ENCODE measurements around the gene SLC22A23.
A peak's percentile ranks its signal among the peaks of the same experiment; 100 is the strongest.

SLC22A23 gene

GRCh38 chr6:3258720-3259490 is 197.9 kb downstream of the SLC22A23 start, which contains the start of gene PSMG4:
TSS of gene PSMG4 (plus strand) at chr6:3258947. CDS start at chr6:3259023, 76 bp downstream.
- H2AFZ ChIP-seq (ENCODE audit: low read depth, low read length): no peak within 1 kb of the TSS; the same call in 1 of the 2 replicates

DNA sequence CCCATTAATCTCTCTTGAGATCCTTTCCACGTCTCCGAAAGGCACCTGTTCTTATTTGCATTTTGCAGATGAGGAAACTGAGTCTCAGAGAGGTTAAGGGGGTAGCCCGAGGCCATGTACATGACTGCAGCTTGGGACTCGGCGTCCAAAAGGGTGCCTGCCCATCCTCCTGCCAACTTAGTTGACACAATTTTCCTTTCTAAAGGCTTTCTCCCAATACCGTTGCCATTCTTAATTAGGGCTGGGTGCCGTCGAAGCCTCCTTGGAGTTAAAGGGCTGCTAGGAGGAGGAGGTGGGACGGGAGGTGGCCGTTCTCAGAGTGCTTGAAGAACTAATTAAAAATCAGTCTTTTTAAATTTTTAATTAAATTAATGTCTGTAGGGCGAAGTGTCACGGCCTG is 198.6 kb downstream of the SLC22A23 start:
- Histone ChIP-seq H2AFZ (ENCODE audit: low read depth, low read length) (no peak overlapping the region), H3K9ac (ENCODE audit: low read length) (no peak overlapping the region)

More at GRCh38 chr6:3258720-3259490, 197.9 kb downstream of the SLC22A23 start, which contains the start of gene PSMG4:
- Histone ChIP-seq H4K20me1 (ENCODE audit: insufficient read depth, low read length) (no peaks in the 10 kb centered on the region; the same call in 1 of the 2 replicates), H3K9me3 (ENCODE audit: insufficient read depth, low read length) (no peaks in the 10 kb centered on the region), H3K4me3 (ENCODE audit: low read length) (peak within 1 kb of the TSS; percentile 98), H3K79me2 (ENCODE audit: low read length) (peaks cover 51% of the 10 kb centered on the region), H3K36me3 (replicated peaks; ENCODE audit: low read depth, low read length) (peaks cover 6% of the 10 kb centered on the region), H3K27ac (ENCODE audit: low read length) (peak within 1 kb of the TSS; percentile 53), H3K27me3 (ENCODE audit: low read depth, low read length) (no peaks in the 10 kb centered on the region), H3K9ac (ENCODE audit: low read length) (peak within 1 kb of the TSS; percentile 93), H3K4me1 (ENCODE audit: low read length) (peaks cover 10% of the 10 kb centered on the region), H3K4me2 (ENCODE audit: low read length) (peak within 1 kb of the TSS; percentile 95)
- TF ChIP-seq EZH2phosphoT487 (IDR thresholded peaks at IDR 0.05; ENCODE audit: low read depth): no peak
- TF ChIP-seq, protein P1, sequence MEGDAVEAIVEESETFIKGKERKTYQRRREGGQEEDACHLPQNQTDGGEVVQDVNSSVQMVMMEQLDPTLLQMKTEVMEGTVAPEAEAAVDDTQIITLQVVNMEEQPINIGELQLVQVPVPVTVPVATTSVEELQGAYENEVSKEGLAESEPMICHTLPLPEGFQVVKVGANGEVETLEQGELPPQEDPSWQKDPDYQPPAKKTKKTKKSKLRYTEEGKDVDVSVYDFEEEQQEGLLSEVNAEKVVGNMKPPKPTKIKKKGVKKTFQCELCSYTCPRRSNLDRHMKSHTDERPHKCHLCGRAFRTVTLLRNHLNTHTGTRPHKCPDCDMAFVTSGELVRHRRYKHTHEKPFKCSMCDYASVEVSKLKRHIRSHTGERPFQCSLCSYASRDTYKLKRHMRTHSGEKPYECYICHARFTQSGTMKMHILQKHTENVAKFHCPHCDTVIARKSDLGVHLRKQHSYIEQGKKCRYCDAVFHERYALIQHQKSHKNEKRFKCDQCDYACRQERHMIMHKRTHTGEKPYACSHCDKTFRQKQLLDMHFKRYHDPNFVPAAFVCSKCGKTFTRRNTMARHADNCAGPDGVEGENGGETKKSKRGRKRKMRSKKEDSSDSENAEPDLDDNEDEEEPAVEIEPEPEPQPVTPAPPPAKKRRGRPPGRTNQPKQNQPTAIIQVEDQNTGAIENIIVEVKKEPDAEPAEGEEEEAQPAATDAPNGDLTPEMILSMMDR (IDR thresholded peaks at IDR 0.05; ENCODE audit: low read depth, low read length): no peak

GRCh38 chr6:3253597-3253961 is 203.3 kb downstream of the SLC22A23 start:
- Histone ChIP-seq H3K9me3 (ENCODE audit: insufficient read depth, low read length) (no peaks in the 10 kb centered on the region), H3K27ac (ENCODE audit: low read length) (no peak overlapping the region), H3K4me1 (ENCODE audit: low read length) (peaks cover 3% of the 10 kb centered on the region; the same call in 1 of the 2 replicates), H3K9ac (ENCODE audit: low read length) (no peak overlapping the region), H2AFZ (ENCODE audit: low read depth, low read length) (no peak overlapping the region), H3K27me3 (ENCODE audit: low read depth, low read length) (0 out of 2 replicates have a peak, but pooled peaks cover 3% of the 10 kb centered on the region), H3K4me3 (ENCODE audit: low read length) (no peak overlapping the region), H3K36me3 (replicated peaks; ENCODE audit: low read depth, low read length) (no peaks in the 10 kb centered on the region), H4K20me1 (ENCODE audit: insufficient read depth, low read length) (no peaks in the 10 kb centered on the region), H3K79me2 (ENCODE audit: low read length) (no peaks in the 10 kb centered on the region), H3K4me2 (ENCODE audit: low read length) (no peak overlapping the region)
- TF ChIP-seq, protein P1 (IDR thresholded peaks at IDR 0.05; ENCODE audit: low read depth, low read length): no peak
- no peak for TF ChIP-seq EZH2phosphoT487 (IDR thresholded peaks at IDR 0.05; ENCODE audit: low read depth)

More for the DNA sequence above, 198.6 kb downstream of the SLC22A23 start:
- peaks cover 2% of the 10 kb centered on the region for H3K36me3 ChIP-seq (replicated peaks; ENCODE audit: low read depth, low read length)
- no peak for TF ChIP-seq EZH2phosphoT487 (IDR thresholded peaks at IDR 0.05; ENCODE audit: low read depth)
- TF ChIP-seq, protein P1 (IDR thresholded peaks at IDR 0.05; ENCODE audit: low read depth, low read length): no peak
- peak overlapping the region; percentile 63 for H3K4me2 ChIP-seq (ENCODE audit: low read length)
- H3K27ac ChIP-seq (ENCODE audit: low read length): no peak overlapping the region
- H3K27me3 ChIP-seq (ENCODE audit: low read depth, low read length): no peaks in the 10 kb centered on the region
- peaks cover 44% of the 10 kb centered on the region for H3K79me2 ChIP-seq (ENCODE audit: low read length)
- peaks cover 10% of the 10 kb centered on the region for H3K4me1 ChIP-seq (ENCODE audit: low read length)
- peak overlapping the region; percentile 98 for H3K4me3 ChIP-seq (ENCODE audit: low read length)
- no peaks in the 10 kb centered on the region for H3K9me3 ChIP-seq (ENCODE audit: insufficient read depth, low read length)
- H4K20me1 ChIP-seq (ENCODE audit: insufficient read depth, low read length): no peaks in the 10 kb centered on the region; the same call in 1 of the 2 replicates

DNA sequence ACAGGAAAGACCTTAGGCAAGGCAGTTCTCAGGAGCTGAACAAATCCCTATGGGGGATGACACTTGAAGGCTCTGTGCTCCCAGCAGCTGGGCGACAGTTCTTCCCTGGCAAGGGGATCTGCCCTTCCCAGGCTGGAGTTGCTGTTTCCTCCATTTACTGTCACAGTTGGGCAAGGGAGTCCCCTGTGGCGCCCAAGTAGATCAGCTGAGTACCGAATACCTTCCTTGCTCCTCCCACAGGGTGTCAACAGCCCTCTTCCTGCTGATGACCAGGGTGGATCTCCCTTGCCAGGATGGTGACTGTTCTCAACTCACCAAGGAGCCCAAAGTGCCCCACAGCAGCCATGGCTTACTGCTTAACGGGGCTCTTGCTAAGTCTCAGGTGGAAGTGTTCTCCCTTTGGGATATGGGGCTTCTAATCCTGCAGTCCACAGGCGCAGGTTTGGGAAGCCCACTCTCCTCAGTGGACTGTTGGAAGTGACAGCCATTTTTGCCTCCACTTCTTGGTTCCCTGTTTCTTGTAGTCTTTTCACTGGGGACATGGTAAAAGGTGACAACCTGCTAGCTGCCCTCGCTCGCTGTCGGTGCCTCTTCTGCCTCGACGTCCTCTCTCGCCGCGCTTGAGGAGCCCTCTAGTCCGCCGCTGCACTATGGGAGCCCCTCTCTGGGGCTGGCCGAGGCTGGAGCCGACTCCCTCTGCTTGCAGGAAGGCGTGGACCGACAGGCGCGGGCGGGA is 203.8 kb downstream of the SLC22A23 start:
- Histone ChIP-seq H3K27ac (ENCODE audit: low read length) (no peak overlapping the region), H3K9ac (ENCODE audit: low read length) (no peak overlapping the region), H3K79me2 (ENCODE audit: low read length) (no peaks in the 10 kb centered on the region), H3K27me3 (ENCODE audit: low read depth, low read length) (0 out of 2 replicates have a peak, but pooled peaks cover 3% of the 10 kb centered on the region), H3K36me3 (replicated peaks; ENCODE audit: low read depth, low read length) (no peaks in the 10 kb centered on the region), H4K20me1 (ENCODE audit: insufficient read depth, low read length) (no peaks in the 10 kb centered on the region), H3K4me1 (ENCODE audit: low read length) (peaks cover 3% of the 10 kb centered on the region; the same call in 1 of the 2 replicates), H3K4me3 (ENCODE audit: low read length) (no peak overlapping the region), H3K9me3 (ENCODE audit: insufficient read depth, low read length) (no peaks in the 10 kb centered on the region), H3K4me2 (ENCODE audit: low read length) (no peak overlapping the region), H2AFZ (ENCODE audit: low read depth, low read length) (no peak overlapping the region)
- TF ChIP-seq EZH2phosphoT487 (IDR thresholded peaks at IDR 0.05; ENCODE audit: low read depth): no peak
- TF ChIP-seq, protein P1 (IDR thresholded peaks at IDR 0.05; ENCODE audit: low read depth, low read length): no peak

All from OCI-LY3 (cell line).